GM12874 (cell line): ENCODE measurements around the gene NRM.

Experiments
- TF ChIP-seq, protein P1 (sequence below): IDR thresholded peaks from 2 replicates; pipeline ENCODE4 v1.5.1; 2011; ENCODE audit warnings: low read depth, mild to moderate bottlenecking, control low read depth, low read length, moderate library complexity; ENCODE audit not compliant: insufficient read depth

Gene NRM

DNA sequence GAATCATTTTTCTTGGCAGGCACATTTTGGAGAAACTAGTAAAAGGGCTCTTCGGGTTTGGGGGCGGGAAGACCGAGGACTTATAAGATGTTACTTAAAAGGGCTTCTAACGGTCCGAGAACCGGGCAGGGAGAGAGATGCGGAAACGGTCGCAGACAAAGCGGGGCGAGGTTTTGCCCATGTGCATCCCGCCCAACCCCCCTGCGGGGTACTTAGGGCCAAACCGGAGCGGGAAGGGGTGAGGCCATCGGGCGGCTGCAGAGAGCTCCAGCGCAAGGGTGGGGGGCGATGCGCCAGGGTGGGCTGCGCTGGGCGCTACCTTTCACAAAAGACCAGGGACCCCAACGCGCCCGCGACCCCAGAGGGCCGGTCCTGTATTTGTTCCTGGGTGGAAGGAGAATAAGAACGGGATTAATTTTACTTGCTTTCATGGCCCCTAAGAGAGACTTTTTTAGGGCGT, 30.0 kb upstream of the NRM start:
- TF ChIP-seq, protein P1, sequence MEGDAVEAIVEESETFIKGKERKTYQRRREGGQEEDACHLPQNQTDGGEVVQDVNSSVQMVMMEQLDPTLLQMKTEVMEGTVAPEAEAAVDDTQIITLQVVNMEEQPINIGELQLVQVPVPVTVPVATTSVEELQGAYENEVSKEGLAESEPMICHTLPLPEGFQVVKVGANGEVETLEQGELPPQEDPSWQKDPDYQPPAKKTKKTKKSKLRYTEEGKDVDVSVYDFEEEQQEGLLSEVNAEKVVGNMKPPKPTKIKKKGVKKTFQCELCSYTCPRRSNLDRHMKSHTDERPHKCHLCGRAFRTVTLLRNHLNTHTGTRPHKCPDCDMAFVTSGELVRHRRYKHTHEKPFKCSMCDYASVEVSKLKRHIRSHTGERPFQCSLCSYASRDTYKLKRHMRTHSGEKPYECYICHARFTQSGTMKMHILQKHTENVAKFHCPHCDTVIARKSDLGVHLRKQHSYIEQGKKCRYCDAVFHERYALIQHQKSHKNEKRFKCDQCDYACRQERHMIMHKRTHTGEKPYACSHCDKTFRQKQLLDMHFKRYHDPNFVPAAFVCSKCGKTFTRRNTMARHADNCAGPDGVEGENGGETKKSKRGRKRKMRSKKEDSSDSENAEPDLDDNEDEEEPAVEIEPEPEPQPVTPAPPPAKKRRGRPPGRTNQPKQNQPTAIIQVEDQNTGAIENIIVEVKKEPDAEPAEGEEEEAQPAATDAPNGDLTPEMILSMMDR = no peak

DNA sequence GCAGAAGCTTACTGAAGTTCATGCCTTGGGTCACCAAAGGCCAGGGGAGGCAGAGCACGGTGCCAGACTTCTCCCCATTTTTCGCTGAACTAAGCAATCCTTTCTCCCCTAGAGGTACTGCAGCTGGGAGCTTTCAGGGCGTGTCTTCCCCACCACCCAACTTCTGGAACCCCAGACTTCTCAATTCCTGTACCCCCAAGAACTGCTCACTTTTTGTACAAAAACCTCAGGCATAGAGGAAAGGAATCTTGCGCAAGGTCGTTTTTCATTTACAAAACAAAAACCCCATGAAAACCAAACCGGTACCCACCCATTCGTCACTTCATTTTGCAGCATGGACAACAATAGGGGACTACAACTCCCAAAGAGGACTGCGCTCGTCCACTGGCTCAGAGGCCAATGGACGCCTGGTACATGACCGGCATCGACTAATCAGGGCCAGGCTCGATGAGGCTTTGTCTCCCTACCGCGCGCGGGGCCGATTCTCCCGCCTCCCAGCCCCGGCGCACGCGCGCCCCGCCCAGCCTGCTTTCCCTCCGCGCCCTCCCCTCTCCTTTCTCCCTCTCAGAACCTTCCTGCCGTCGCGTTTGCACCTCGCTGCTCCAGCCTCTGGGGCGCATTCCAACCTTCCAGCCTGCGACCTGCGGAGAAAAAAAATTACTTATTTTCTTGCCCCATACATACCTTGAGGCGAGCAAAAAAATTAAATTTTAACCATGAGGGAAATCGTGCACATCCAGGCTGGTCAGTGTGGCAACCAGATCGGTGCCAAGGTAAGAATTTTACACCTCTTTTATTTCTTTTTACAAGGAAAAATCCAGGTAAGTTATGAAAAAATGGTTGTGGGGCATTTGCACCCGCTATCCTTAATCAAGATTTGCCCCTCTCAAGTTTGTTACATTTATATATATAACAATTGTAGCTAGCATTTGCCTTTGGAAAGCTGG, 29.3 kb upstream of the NRM start, which contains the start of gene TUBB:
Gene TUBB, plus strand, starts transcription at position 562 of the 947 bp plus-strand sequence. Its CDS starts 155 bp downstream, at position 717.
- TF ChIP-seq, protein P1 = no peak

DNA sequence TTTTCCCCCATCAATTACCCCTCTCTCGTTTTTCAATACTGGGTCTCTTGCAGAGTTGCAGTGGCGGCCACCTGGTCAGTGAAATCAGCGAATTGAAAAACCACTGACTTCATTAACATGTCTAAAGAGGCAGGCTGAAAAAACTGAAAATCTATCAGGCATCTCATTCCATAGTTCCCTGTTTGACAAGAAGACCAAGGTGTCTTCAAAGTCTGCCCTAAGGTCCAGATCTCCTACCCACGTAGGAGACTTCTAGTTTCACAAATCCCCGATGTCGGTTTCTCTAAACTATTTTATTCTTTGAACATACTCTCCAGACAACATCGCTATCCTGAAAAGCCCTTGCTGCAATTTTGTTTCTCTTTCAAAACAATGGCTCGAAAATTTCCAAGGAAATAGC, 28.6 kb upstream of the NRM start:
- TF ChIP-seq, protein P1 = no peak

GRCh38 chr6:30717129-30717844, 26.5 kb upstream of the NRM start, which contains the start of gene MDC1:
Gene MDC1, minus strand, starts transcription at chr6:30717281. Its CDS starts 2,106 bp downstream, at chr6:30715175.
- TF ChIP-seq, protein P1 = no peak

DNA sequence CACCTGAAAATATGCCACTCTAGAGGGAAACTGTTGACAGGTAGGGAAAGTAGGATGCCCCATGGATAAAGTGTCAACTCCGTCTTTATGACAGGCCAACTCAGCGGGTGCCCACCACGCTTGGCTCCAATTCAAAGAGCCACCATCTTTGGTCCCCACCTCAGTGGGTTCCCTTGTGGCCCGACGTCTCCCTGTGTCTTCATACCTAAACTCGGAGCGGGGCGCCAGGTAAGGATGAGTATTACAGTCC, 26.0 kb upstream of the NRM start:
- TF ChIP-seq, protein P1 = no peak

GRCh38 chr6:30714263-30714662, 23.5 kb upstream of the NRM start:
- TF ChIP-seq, protein P1 = no peak

DNA sequence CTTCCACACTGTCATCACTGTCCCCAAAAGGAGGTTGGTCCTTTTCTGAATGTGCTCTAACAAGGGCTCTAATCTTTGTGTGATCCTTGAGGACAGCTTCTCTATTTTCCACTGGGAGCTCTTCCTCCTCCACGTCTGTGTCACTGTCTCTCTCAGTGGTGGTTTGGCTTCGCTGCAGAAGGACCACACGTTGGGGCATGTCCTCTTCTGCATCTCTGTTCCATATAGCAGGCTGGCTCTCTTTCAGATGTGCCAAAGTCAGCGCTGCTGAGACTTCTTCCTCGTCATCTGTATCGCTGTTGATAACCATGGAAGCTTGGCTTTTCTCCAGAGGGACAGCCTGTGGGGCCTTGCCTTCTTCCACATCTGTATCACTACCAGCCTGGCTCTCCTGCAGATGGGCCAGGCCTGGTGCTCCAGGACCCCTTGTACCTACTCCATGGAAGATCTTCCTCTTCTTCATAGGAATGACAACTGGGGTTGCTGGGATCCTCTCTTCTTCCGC, 21.7 kb upstream of the NRM start:
- TF ChIP-seq, protein P1 = no peak
